Calu3 (cell line): ENCODE results near the gene PPP1R26. TPM values are rescaled to one million over a fixed set of nuclear protein-coding genes. Genes with fewer than 3 reads are reported as not detected.

Experiments used
- BruUV-seq: library from RNA; stranded (reverse); fragments of 400-500 nt; replicated peaks from 2 replicates; lab custom pipeline; 2021; lab: Mats Ljungman, UMichigan
- CTCF ChIA-PET: fragments of 300-600 bp; sonication (Branson Sonifier 250); formaldehyde crosslinking; loops from one replicate; lab custom pipeline; 2022; ENCODE audit warnings: antibody characterized with exemption; lab: Charles Lee
- DNase-seq: peaks from one replicate; pipeline ENCODE4 v3.0.0; 2022
- H3K27ac Mint-ChIP-seq: one replicate; pipeline ENCODE4 v1.8.0; 2022; ENCODE audit warnings: mixed read lengths; ENCODE audit not compliant: unreplicated experiment
- H3K27me3 Mint-ChIP-seq: one replicate; pipeline ENCODE4 v1.8.0; 2022; ENCODE audit warnings: mixed read lengths; ENCODE audit not compliant: unreplicated experiment
- H3K36me3 Mint-ChIP-seq: one replicate; pipeline ENCODE4 v1.8.0; 2022; ENCODE audit warnings: mild to moderate bottlenecking, moderate library complexity, mixed read lengths; ENCODE audit not compliant: insufficient read depth, unreplicated experiment
- H3K4me1 Mint-ChIP-seq: one replicate; pipeline ENCODE4 v1.8.0; 2022; ENCODE audit warnings: mild to moderate bottlenecking, low read depth, mixed read lengths; ENCODE audit not compliant: unreplicated experiment
- H3K4me3 Mint-ChIP-seq: one replicate; pipeline ENCODE4 v1.8.0; 2022; ENCODE audit warnings: mild to moderate bottlenecking, low read depth, moderate library complexity, mixed read lengths; ENCODE audit not compliant: unreplicated experiment
- H3K9me3 Mint-ChIP-seq: one replicate; pipeline ENCODE4 v1.8.0; 2022; ENCODE audit warnings: low read depth, mixed read lengths; ENCODE audit not compliant: unreplicated experiment
- CTCF ChIP-seq: fragments of 200-600 bp; IDR thresholded peaks from one replicate; pipeline ENCODE4 v1.8.0; 2022; ENCODE audit warnings: antibody characterized with exemption; ENCODE audit not compliant: unreplicated experiment
- intact Hi-C: fragments of 100-400 bp; cut with micrococcal nuclease; formaldehyde crosslinking; loops from one replicate; pipeline ENCODE4 v1.10.0; 2022; ENCODE audit not compliant: unreplicated experiment
- total RNA-seq: library from RNA; stranded (reverse); gene quantifications from 2 replicates; pipeline ENCODE4 v1.2.3, GENCODE V29; 2022

The PPP1R26 gene
- total RNA-seq, 1 experiment from 2014 or later: 35.1 TPM

- BruUV-seq: no TSS peak
- Mint-ChIP-seq H3K27me3 (no peaks in the 10 kb centered on the region), H3K4me3 (peak overlapping the region; percentile 84), H3K9me3 (no peaks in the 10 kb centered on the region), H3K36me3 (peaks cover 25% of the 10 kb centered on the region), H3K27ac (peak overlapping the region; percentile 94), H3K4me1 (no peaks in the 10 kb centered on the region)
- intact Hi-C loops: no loop called here
- DNase-seq: peak; percentile 34
- TF ChIP-seq CTCF: no peak
- CTCF ChIA-PET: no interaction called here
Observed at GRCh38 chr9:135478829-135479468, 633 bp upstream of the PPP1R26 start.

- peak overlapping the region; percentile 64 for H3K4me3 Mint-ChIP-seq
- no TSS peak for BruUV-seq
- CTCF ChIA-PET: interaction anchor here (0.6 to 1.0 kb wide), 2 partner anchors 13 to 39 kb away, joined by 4 to 5 read pairs; no protein-coding TSS in a partner anchor
- H3K4me1 Mint-ChIP-seq: no peaks in the 10 kb centered on the region
- peak; percentile 42 for DNase-seq
- TF ChIP-seq CTCF: no peak
- H3K9me3 Mint-ChIP-seq: no peaks in the 10 kb centered on the region
- intact Hi-C loops: no loop called here
- H3K36me3 Mint-ChIP-seq: peaks cover 35% of the 10 kb centered on the region
- H3K27ac Mint-ChIP-seq: no peak overlapping the region
- H3K27me3 Mint-ChIP-seq: no peaks in the 10 kb centered on the region
Observed at GRCh38 chr9:135480071-135480939, 723 bp downstream of the PPP1R26 start.

DNA sequence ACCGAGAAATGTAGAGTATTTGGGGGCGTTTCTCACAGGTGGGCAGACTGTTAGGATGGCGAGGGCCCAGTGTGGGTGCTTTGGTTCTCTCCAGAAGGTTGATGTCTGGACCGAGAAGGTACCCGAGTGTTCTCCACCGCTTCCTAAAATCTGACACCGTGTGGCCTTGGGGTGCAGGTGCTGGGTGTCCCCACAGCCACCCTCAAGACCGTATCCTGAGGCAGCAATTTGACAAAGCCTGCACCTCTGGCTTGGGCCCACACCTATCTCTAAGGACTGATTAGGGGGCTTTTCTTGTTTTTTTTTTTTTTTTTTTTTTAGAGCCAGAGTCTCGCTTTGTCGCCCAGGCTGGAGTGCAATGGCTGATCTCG, 1.3 kb downstream of the PPP1R26 start:
- H3K9me3 Mint-ChIP-seq: no peaks in the 10 kb centered on the region
- intact Hi-C loops: no loop called here
- CTCF ChIA-PET: interaction anchor here (0.6 to 1.0 kb wide), 2 partner anchors 13 to 40 kb away, joined by 4 to 5 read pairs; no protein-coding TSS in a partner anchor

More for the DNA sequence above, 1.3 kb downstream of the PPP1R26 start:
- no TSS peak for BruUV-seq
- no peak for TF ChIP-seq CTCF
- H3K27ac Mint-ChIP-seq: no peak overlapping the region
- peaks cover 37% of the 10 kb centered on the region for H3K36me3 Mint-ChIP-seq
- no peaks in the 10 kb centered on the region for H3K27me3 Mint-ChIP-seq
- no peak for DNase-seq
- peak overlapping the region; percentile 64 for H3K4me3 Mint-ChIP-seq
- no peaks in the 10 kb centered on the region for H3K4me1 Mint-ChIP-seq
